Measurements from ENCODE around the gene AP3S2. TPM values are rescaled to one million over a fixed set of nuclear protein-coding genes. Genes with fewer than 3 reads are reported as not detected.

The AP3S2 gene
- total RNA-seq, 1 donor from 2014 or later = 22.7 TPM

GRCh38 chr15:89802231-89802928, 91.4 kb downstream of the AP3S2 start:
- H3K4me3 ChIP-seq (ENCODE audit: low read depth, low read length) = no peak overlapping the region
- no peak for DNase-seq (ENCODE audit: low read depth)
- no peak for TF ChIP-seq CTCF (conservative IDR thresholded peaks at IDR 0.05; ENCODE audit: low read depth, low read length)

- no peak for TF ChIP-seq CTCF (conservative IDR thresholded peaks at IDR 0.05; ENCODE audit: low read depth, low read length)
- H3K4me3 ChIP-seq (ENCODE audit: low read depth, low read length) = no peak overlapping the region
- no peak for DNase-seq (ENCODE audit: low read depth)
Observed at GRCh38 chr15:89801471-89802195, 92.2 kb downstream of the AP3S2 start.

- H3K4me3 ChIP-seq (ENCODE audit: low read depth, low read length) = no peak overlapping the region
- DNase-seq (ENCODE audit: low read depth) = no peak
- no peak for TF ChIP-seq CTCF (conservative IDR thresholded peaks at IDR 0.05; ENCODE audit: low read depth, low read length)
Observed at GRCh38 chr15:89799918-89800498, 93.8 kb downstream of the AP3S2 start.

DNA sequence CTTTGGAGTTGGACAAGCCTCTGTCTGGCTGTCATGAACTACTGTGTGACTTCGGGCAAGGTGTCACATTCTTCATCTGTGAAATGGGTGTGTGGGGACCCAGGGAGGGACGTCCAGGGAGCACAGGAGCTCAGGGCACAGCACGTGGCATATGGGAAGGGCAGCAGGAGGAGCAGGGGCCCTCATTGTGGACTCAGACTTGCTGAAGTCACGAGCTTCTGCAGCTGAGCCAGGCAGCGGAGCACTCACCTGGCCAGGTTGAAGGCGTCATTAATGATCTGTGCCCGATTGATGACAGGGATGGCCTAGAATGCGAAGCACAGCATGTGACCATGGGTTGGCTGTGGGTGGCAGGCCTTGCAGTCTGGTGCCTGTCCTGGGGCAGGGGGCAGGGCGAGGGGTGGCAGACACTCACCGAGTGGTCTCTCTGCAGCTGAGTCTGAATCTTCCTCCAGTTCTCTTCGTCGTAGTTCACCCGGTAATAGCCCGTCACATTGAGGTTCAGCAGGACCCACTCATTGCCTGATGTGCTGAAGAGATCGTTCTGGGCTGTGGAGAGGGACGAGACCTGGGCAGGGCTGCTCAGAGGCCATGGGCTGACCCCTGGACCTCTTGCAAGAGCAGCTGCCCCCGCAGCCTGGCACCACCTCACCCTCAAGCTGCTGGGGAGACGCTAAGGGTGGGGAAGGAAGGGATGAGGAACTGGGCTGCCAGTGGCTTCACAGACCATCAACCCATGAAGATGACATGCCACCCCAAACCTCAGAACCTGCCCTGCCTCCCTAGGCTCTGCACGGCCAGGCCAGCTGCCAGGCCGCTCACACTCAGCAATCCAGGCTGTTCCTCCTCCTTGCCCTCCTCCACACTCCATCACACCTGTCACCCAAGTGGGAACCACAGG, 94.5 kb downstream of the AP3S2 start:
- no peak for TF ChIP-seq CTCF (conservative IDR thresholded peaks at IDR 0.05; ENCODE audit: low read depth, low read length)
- DNase-seq (ENCODE audit: low read depth) = no peak
- H3K4me3 ChIP-seq (ENCODE audit: low read depth, low read length) = no peak overlapping the region

DNA sequence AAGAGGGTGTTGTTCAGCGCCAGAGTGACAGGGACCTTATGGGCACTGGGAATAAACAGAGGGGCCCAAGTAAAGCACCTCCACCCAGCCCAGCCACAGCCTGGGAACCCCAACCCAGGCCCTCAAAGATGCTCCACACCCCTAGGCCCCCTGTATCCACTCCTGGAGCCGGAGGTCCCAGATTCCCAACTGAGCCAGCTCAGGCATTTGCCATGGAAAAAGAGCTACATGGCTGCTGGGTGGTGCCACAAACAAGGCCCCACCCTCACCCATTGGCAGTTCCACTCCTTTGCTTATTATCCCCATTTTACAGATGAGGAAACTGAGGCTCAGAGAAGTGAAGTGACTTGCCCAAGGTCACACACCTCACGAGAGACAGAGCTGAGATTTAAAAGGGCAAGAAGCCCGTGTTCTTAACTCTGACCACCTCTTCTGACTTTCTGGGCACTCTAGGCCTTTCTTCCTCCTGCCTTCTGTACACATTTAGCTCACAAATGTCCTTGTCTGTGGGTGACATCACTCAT, 96.1 kb downstream of the AP3S2 start:
- DNase-seq (ENCODE audit: low read depth) = no peak
- no peak overlapping the region for H3K4me3 ChIP-seq (ENCODE audit: low read depth, low read length)
- no peak for TF ChIP-seq CTCF (conservative IDR thresholded peaks at IDR 0.05; ENCODE audit: low read depth, low read length)

GRCh38 chr15:89795996-89796395, 97.8 kb downstream of the AP3S2 start:
- no peak for DNase-seq (ENCODE audit: low read depth)
- no peak overlapping the region for H3K4me3 ChIP-seq (ENCODE audit: low read depth, low read length)
- no peak for TF ChIP-seq CTCF (conservative IDR thresholded peaks at IDR 0.05; ENCODE audit: low read depth, low read length)

Data from epithelial cell of proximal tubule (primary cell).